HG02642 (cell line): ENCODE data around the gene ITGB7.

Experiments
- ATAC-seq: cut with Tn5 transposase; IDR thresholded peaks from one replicate; pipeline ENCODE4 v1.9.1; 2021; ENCODE audit warnings: mild to moderate bottlenecking; ENCODE audit not compliant: unreplicated experiment, poor library complexity

ITGB7 gene

GRCh38 chr12:53198486-53199110, 8.5 kb downstream of the ITGB7 start:
- no peak for ATAC-seq

GRCh38 chr12:53197011-53197640, 9.9 kb downstream of the ITGB7 start:
- no peak for ATAC-seq

GRCh38 chr12:53196486-53196885, 10.6 kb downstream of the ITGB7 start:
- no peak for ATAC-seq

- ATAC-seq = no peak
These were observed 11.3 kb downstream of the ITGB7 start for GRCh38 chr12:53195516-53196420.

- ATAC-seq = no peak
These were observed 12.1 kb downstream of the ITGB7 start for GRCh38 chr12:53194973-53195372.

GRCh38 chr12:53193985-53194716, 12.9 kb downstream of the ITGB7 start:
- ATAC-seq = no peak

GRCh38 chr12:53193040-53193439, 14.0 kb downstream of the ITGB7 start:
- ATAC-seq = no peak

- no peak for ATAC-seq
These were observed 14.5 kb downstream of the ITGB7 start for GRCh38 chr12:53192531-53193021.

GRCh38 chr12:53191885-53192530, 15.0 kb downstream of the ITGB7 start:
- ATAC-seq = no peak

GRCh38 chr12:53191096-53191884, 15.8 kb downstream of the ITGB7 start:
- ATAC-seq = no peak

GRCh38 chr12:53190108-53190729, 16.8 kb downstream of the ITGB7 start:
- ATAC-seq = no peak

GRCh38 chr12:53187145-53187899, 19.7 kb downstream of the ITGB7 start:
- ATAC-seq = no peak

GRCh38 chr12:53186745-53187144, 20.3 kb downstream of the ITGB7 start:
- ATAC-seq = no peak

- no peak for ATAC-seq
These were observed 21.4 kb downstream of the ITGB7 start for GRCh38 chr12:53185582-53186153.

- no peak for ATAC-seq
These were observed 22.2 kb downstream of the ITGB7 start for GRCh38 chr12:53184828-53185227.

- no peak for ATAC-seq
These were observed 24.1 kb downstream of the ITGB7 start for GRCh38 chr12:53182903-53183302.

- no peak for ATAC-seq
These were observed 25.1 kb downstream of the ITGB7 start for GRCh38 chr12:53181935-53182334.
